GM12878 (cell line): ENCODE measurements around the gene MAP3K21. TPM values are rescaled to one million over a fixed set of nuclear protein-coding genes. Genes with fewer than 3 reads are reported as not detected.

ENCODE experiments used
- ATAC-seq: fragments of 200-7000 bp; cut with Tn5 transposase; 3 replicates; pipeline ENCODE4 v1.9.1; 2020; ENCODE audit warnings: mild to moderate bottlenecking, moderate library complexity
- BruUV-seq: library from RNA; stranded (reverse); fragments of 400-500 nt; replicated peaks from 2 replicates; lab custom pipeline; 2021; lab: Mats Ljungman, UMichigan
- CTCF ChIA-PET: fragments of 300-600 bp; sonication (Branson Sonifier 250); formaldehyde crosslinking; extraction: SDS; loops from one replicate; lab custom pipeline; 2021; ENCODE audit warnings: inconsistent platforms; lab: Yijun Ruan, JAX
- POLR2A ChIA-PET: fragments of 350-600 bp; formaldehyde crosslinking; extraction: SDS; loops from one replicate; lab custom pipeline; 2021; ENCODE audit warnings: inconsistent platforms; lab: Charles Lee
- RAD21 ChIA-PET: fragments of 300-600 bp; sonication (Branson Sonifier 250); formaldehyde crosslinking; loops from one replicate; lab custom pipeline; 2023; ENCODE audit warnings: antibody characterized with exemption; ENCODE audit not compliant: unreplicated experiment; lab: Charles Lee
- SMC1A ChIA-PET: fragments of 300-600 bp; sonication (Branson Sonifier 250); formaldehyde crosslinking; loops from one replicate; lab custom pipeline; 2023; ENCODE audit not compliant: unreplicated experiment, uncharacterized antibody; lab: Charles Lee
- DNase-seq: peaks from one replicate; pipeline ENCODE4 v3.0.0-alpha.2; 2011; ENCODE audit warnings: low read depth, low spot score
- FAIRE-seq: peaks from 3 replicates; lab custom pipeline; 2011; peaks lifted over from hg19 to GRCh38; lab: Jason Lieb, UNC
- H2AFZ ChIP-seq: 2 replicates; pipeline ENCODE4 v1.6.0; 2011; ENCODE audit warnings: low read depth, low read length, control low read depth; ENCODE audit not compliant: control insufficient read depth
- H3K27ac ChIP-seq: 2 replicates; pipeline ENCODE4 v1.5.1; 2011; ENCODE audit warnings: control low read depth; ENCODE audit not compliant: control insufficient read depth, insufficient read depth
- H3K27me3 ChIP-seq, 2 experiments: replicated peaks in 1 of 2; 2 replicates each; pipeline versions ENCODE4 v1.6.0 to v1.6.1; 2011; ENCODE audit warnings: low read length in 1 of 2; ENCODE audit not compliant: control insufficient read depth in 2 of 2, insufficient read depth in 2 of 2
- H3K36me3 ChIP-seq, 2 experiments: 2 replicates each; pipeline ENCODE4 v1.5.1; 2011; ENCODE audit warnings: low read length in 1 of 2; ENCODE audit not compliant: control insufficient read depth in 2 of 2, insufficient read depth in 2 of 2
- H3K4me1 ChIP-seq: 2 replicates; pipeline ENCODE4 v1.6.1; 2011; ENCODE audit warnings: mild to moderate bottlenecking, low read length, moderate library complexity, mixed read lengths; ENCODE audit not compliant: control insufficient read depth, insufficient read depth
- H3K4me2 ChIP-seq: 2 replicates; pipeline ENCODE4 v1.6.0; 2011; ENCODE audit warnings: control low read depth; ENCODE audit not compliant: control insufficient read depth, insufficient read depth
- H3K4me3 ChIP-seq: fragments of 200-600 bp; sonication (generic); 2 replicates; pipeline ENCODE4 v1.5.1; 2016
- H3K79me2 ChIP-seq: 2 replicates; pipeline ENCODE4 v1.6.0; 2011; ENCODE audit warnings: low read length; ENCODE audit not compliant: control insufficient read depth, insufficient read depth
- H3K9ac ChIP-seq: 2 replicates; pipeline ENCODE4 v1.8.0; 2011; ENCODE audit warnings: low read length, control low read depth, mixed read lengths; ENCODE audit not compliant: control insufficient read depth, insufficient read depth
- H3K9me3 ChIP-seq: replicated peaks from 3 replicates; pipeline ENCODE4 v1.5.1; 2011; ENCODE audit warnings: mild to moderate bottlenecking, low read length; ENCODE audit not compliant: control insufficient read depth, insufficient read depth
- H4K20me1 ChIP-seq: 2 replicates; pipeline ENCODE4 v1.6.0; 2011; ENCODE audit not compliant: control insufficient read depth, insufficient read depth
- ASH2L ChIP-seq: fragments of 300-600, 200-600 bp; sonication (generic); IDR thresholded peaks from 2 replicates; pipeline ENCODE4 v1.6.1; 2017; ENCODE audit warnings: low read depth, mild to moderate bottlenecking, borderline replicate concordance
- ATF3 ChIP-seq: IDR thresholded peaks from 2 replicates; pipeline ENCODE4 v1.6.1; 2011; ENCODE audit warnings: low read depth, mild to moderate bottlenecking, low read length, moderate library complexity, borderline replicate concordance; ENCODE audit errors: extremely low read depth
- BCL3 ChIP-seq: IDR thresholded peaks from 2 replicates; pipeline ENCODE4 v1.6.1; 2011; ENCODE audit warnings: borderline replicate concordance, low read depth, mild to moderate bottlenecking, moderate library complexity, low read length; ENCODE audit not compliant: insufficient read depth, poor library complexity, severe bottlenecking
- BRCA1 ChIP-seq: IDR thresholded peaks from 2 replicates; pipeline ENCODE4 v1.6.1; 2011; ENCODE audit warnings: low read depth, low read length, improper control_type of control experiment
- EP300 ChIP-seq, 2 experiments: fragments of 150-350 bp in 1 of 2; IDR thresholded peaks; 2 replicates each; pipeline ENCODE4 v1.6.1; 2011 to 2012; ENCODE audit warnings: low read depth in 2 of 2, low read length in 2 of 2, borderline replicate concordance in 1 of 2, improper control_type of control experiment in 1 of 2, inconsistent platforms in 1 of 2; ENCODE audit not compliant: control insufficient read depth in 1 of 2
- EZH2 ChIP-seq: IDR thresholded peaks from 2 replicates; pipeline ENCODE4 v1.6.1; 2012; ENCODE audit warnings: low read depth, mild to moderate bottlenecking, control low read depth, inconsistent platforms, low read length, borderline replicate concordance; ENCODE audit not compliant: control insufficient read depth
- FOXK2 ChIP-seq: fragments of 450-650 bp; IDR thresholded peaks from 2 replicates; pipeline ENCODE4 v1.6.1; 2017; ENCODE audit warnings: mild to moderate bottlenecking, moderate library complexity
- HDAC6 ChIP-seq: fragments of 200-600 bp; sonication (generic); IDR thresholded peaks from one replicate; pipeline ENCODE4 v1.8.0; 2017; ENCODE audit warnings: antibody characterized with exemption; ENCODE audit not compliant: unreplicated experiment
- KAT2A ChIP-seq: conservative IDR thresholded peaks from 2 replicates; pipeline ENCODE4 v1.6.1; 2011; ENCODE audit warnings: low read depth, low read length; ENCODE audit not compliant: control insufficient read depth
- MXI1 ChIP-seq: fragments of 150-350 bp; IDR thresholded peaks from 2 replicates; pipeline ENCODE4 v1.6.1; 2011; ENCODE audit warnings: low read depth, mild to moderate bottlenecking, inconsistent platforms, low read length, improper control_type of control experiment
- PBX3 ChIP-seq: IDR thresholded peaks from 2 replicates; pipeline ENCODE4 v1.6.1; 2011; ENCODE audit warnings: mild to moderate bottlenecking, low read depth, low read length, moderate library complexity; ENCODE audit not compliant: insufficient replicate concordance
- SMC3 ChIP-seq: IDR thresholded peaks from 2 replicates; pipeline ENCODE4 v1.6.1; 2011; ENCODE audit warnings: low read length, improper control_type of control experiment, borderline replicate concordance
- SREBF1 ChIP-seq: IDR thresholded peaks from 2 replicates; pipeline ENCODE4 v1.6.1; 2012; ENCODE audit warnings: mild to moderate bottlenecking, low read length
- WGBS: methylation state at CpG from one replicate; pipeline ENCODE4 v1.1.6; 2016; ENCODE audit warnings: low lambda C conversion rate; ENCODE audit not compliant: insufficient replicate concordance, insufficient coverage; ENCODE audit errors: missing lambda C conversion rate; 5-methylcytosine and 5-hydroxymethylcytosine counted together
- in situ Hi-C: fragments of 300-500 bp; cut with MboI; formaldehyde crosslinking; loops from 9 replicates; pipeline ENCODE4 v1.14.3; 2018; ENCODE audit warnings: mixed read lengths
- intact Hi-C: fragments of 100-400 bp; cut with micrococcal nuclease; formaldehyde crosslinking; loops from one replicate; pipeline ENCODE4 v1.14.2; 2022; ENCODE audit not compliant: unreplicated experiment
- polyA plus RNA-seq, 11 experiments: library from polyadenylated mRNA; depleted of rRNA in 4 of 11; unstranded in 6 of 11; stranded (reverse) in 5 of 11; fragments of >200 nt; fragmentation: Nextera tagmentation in 4 of 11; fragmentation: Illumina TruSeq in 1 of 11; extraction: Ambion mirVana in 4 of 11; extraction: Trizol in 1 of 11; gene quantifications; 1 replicate in 1 of 11; 2 replicates in 10 of 11; pipeline versions ENCODE4 v1.2.1 to v1.2.3, GENCODE V29; 2011 to 2016; ENCODE audit warnings: inconsistent platforms in 2 of 11, missing spikeins in 2 of 11, low read depth in 1 of 11
- total RNA-seq, 4 experiments: library from RNA; depleted of rRNA in 3 of 4; stranded (reverse); fragments of >200 nt in 3 of 4; fragmentation: Illumina TruSeq in 1 of 4; extraction: Trizol in 1 of 4; gene quantifications; 2 replicates each; pipeline versions ENCODE4 v1.2.1 to v1.2.3, GENCODE V29; 2013 to 2021

Gene MAP3K21
- total and polyA plus RNA-seq, 10 of the 15 experiments (the other 5 are each of a cell fraction or from before 2014, with no cell fraction given): 0.02 to 0.21 (median 0.09) TPM; not detected in 1

- ATAC-seq (no peak), FAIRE-seq (no peak), DNase-seq (no peak)
- SMC1A ChIA-PET: no interaction called here
- no peaks in the 10 kb centered on the region for H3K27me3 ChIP-seq
- POLR2A ChIA-PET: no interaction called here
- no peak overlapping the region for H3K4me3 ChIP-seq
- no peak overlapping the region for H2AFZ ChIP-seq
- H3K27ac ChIP-seq: no peak overlapping the region
- no peaks in the 10 kb centered on the region for H3K36me3 ChIP-seq
- H3K9ac ChIP-seq: no peak overlapping the region
- CTCF ChIA-PET: interaction anchor here (2.3 kb wide), 1 partner anchor 9 kb away, joined by 10 read pairs; no protein-coding TSS in a partner anchor
- H3K79me2 ChIP-seq: no peaks in the 10 kb centered on the region
- no TSS peak for BruUV-seq
- H3K4me1 ChIP-seq: no peaks in the 10 kb centered on the region
- 65% methylated on average over 3 of the region's 3 CpGs for WGBS
- no peaks in the 10 kb centered on the region for H3K9me3 ChIP-seq
- no peaks in the 10 kb centered on the region for H4K20me1 ChIP-seq
- H3K4me2 ChIP-seq: no peak overlapping the region
- RAD21 ChIA-PET: interaction anchor here (1.5 kb wide), 1 partner anchor 10 kb away, joined by 5 read pairs; no protein-coding TSS in a partner anchor
- no peak for TF ChIP-seq BRCA1
- TF ChIP-seq SREBF1: no peak
- no peak for TF ChIP-seq EP300 (IDR thresholded peaks at IDR 0.05; ENCODE audit: borderline replicate concordance in 1 of 2, control insufficient read depth in 1 of 2, low read depth in 2 of 2, low read length in 2 of 2)
- TF ChIP-seq MXI1: no peak
- intact Hi-C loops (no loop called here), in situ Hi-C loops (no loop called here)
Measured at GRCh38 chr1:233431753-233432403, 104.4 kb downstream of the MAP3K21 start.

- RAD21 ChIA-PET: interaction anchor here (1.5 kb wide), 1 partner anchor 9 kb away, joined by 5 read pairs; no protein-coding TSS in a partner anchor
- CTCF ChIA-PET: interaction anchor here (2.3 kb wide), 1 partner anchor 8 kb away, joined by 10 read pairs; no protein-coding TSS in a partner anchor
- Histone ChIP-seq H3K4me2 (no peak overlapping the region), H3K27me3 (no peaks in the 10 kb centered on the region), H4K20me1 (no peaks in the 10 kb centered on the region), H3K9ac (no peak overlapping the region), H3K27ac (no peak overlapping the region), H3K36me3 (no peaks in the 10 kb centered on the region), H3K9me3 (no peaks in the 10 kb centered on the region), H3K79me2 (no peaks in the 10 kb centered on the region), H3K4me3 (no peak overlapping the region), H2AFZ (no peak overlapping the region), H3K4me1 (no peaks in the 10 kb centered on the region)
- ATAC-seq (no peak), FAIRE-seq (no peak), DNase-seq (no peak)
- POLR2A ChIA-PET: no interaction called here
- BruUV-seq: no TSS peak
- SMC1A ChIA-PET: no interaction called here
- 8% methylated on average over 1 of the region's 1 CpG for WGBS
- in situ Hi-C loops (no loop called here), intact Hi-C loops (no loop called here)
- no peak for TF ChIP-seq ASH2L
- no peak for TF ChIP-seq PBX3
- no peak for TF ChIP-seq HDAC6
- no peak for TF ChIP-seq FOXK2
- TF ChIP-seq BCL3: no peak
- TF ChIP-seq KAT2A: no peak
- no peak for TF ChIP-seq MXI1
- TF ChIP-seq EZH2: no peak
- TF ChIP-seq ATF3: no peak
- TF ChIP-seq SMC3: no peak
Measured at GRCh38 chr1:233432916-233433315, 105.4 kb downstream of the MAP3K21 start.
